GM19328 (cell line): ENCODE measurements around the gene LCT.
"Not testable (repeated sequence)": the region's sequence is repeated elsewhere in the genome, so short reads cannot be mapped to it uniquely, and the experiment has no call there.

ENCODE experiments used
- ATAC-seq: cut with Tn5 transposase; IDR thresholded peaks from one replicate; pipeline ENCODE4 v1.9.1; 2021; ENCODE audit warnings: mild to moderate bottlenecking, moderate library complexity; ENCODE audit not compliant: unreplicated experiment

Gene LCT

GRCh38 chr2:135836596-135837270 is at the start of gene LCT:
LCT (minus strand) TSS chr2:135837184; CDS start chr2:135837169, 15 bp downstream.
- ATAC-seq, result no peak

- ATAC-seq, result no peak
Observed at GRCh38 chr2:135885709-135886108, 48.7 kb upstream of the LCT start.

- no peak for ATAC-seq
Observed at GRCh38 chr2:135882415-135882814, 45.4 kb upstream of the LCT start.

- not testable (repeated sequence) for ATAC-seq
Observed at GRCh38 chr2:135876770-135877169, 39.8 kb upstream of the LCT start.

GRCh38 chr2:135876066-135876711 is 39.2 kb upstream of the LCT start, which contains the start of gene MCM6:
MCM6 (minus strand) TSS chr2:135876443; CDS start chr2:135876365, 78 bp downstream.
- ATAC-seq, result peak; percentile 86

GRCh38 chr2:135875491-135876065 is 38.6 kb upstream of the LCT start:
- ATAC-seq, result peak; percentile 61

GRCh38 chr2:135874777-135875365 is 37.9 kb upstream of the LCT start:
- no peak for ATAC-seq

- ATAC-seq, result no peak
Observed at GRCh38 chr2:135870571-135870970, 33.6 kb upstream of the LCT start.

GRCh38 chr2:135863233-135863632 is 26.2 kb upstream of the LCT start:
- ATAC-seq, result no peak

GRCh38 chr2:135862718-135863117 is 25.7 kb upstream of the LCT start:
- ATAC-seq, result no peak

GRCh38 chr2:135853401-135853800 is 16.4 kb upstream of the LCT start:
- no peak for ATAC-seq

- no peak for ATAC-seq
Observed at GRCh38 chr2:135851858-135852257, 14.9 kb upstream of the LCT start.

- ATAC-seq, result no peak
Observed at GRCh38 chr2:135850892-135851668, 14.1 kb upstream of the LCT start.

GRCh38 chr2:135849087-135849486 is 12.1 kb upstream of the LCT start:
- ATAC-seq, result no peak

- ATAC-seq, result no peak
Observed at GRCh38 chr2:135845997-135846396, 9.0 kb upstream of the LCT start.

- no peak for ATAC-seq
Observed at GRCh38 chr2:135845257-135845656, 8.3 kb upstream of the LCT start.

- no peak for ATAC-seq
Observed at GRCh38 chr2:135844301-135844895, 7.4 kb upstream of the LCT start.

GRCh38 chr2:135843671-135844070 is 6.7 kb upstream of the LCT start:
- ATAC-seq, result no peak

- ATAC-seq, result no peak
Observed at GRCh38 chr2:135840601-135841000, 3.6 kb upstream of the LCT start.

GRCh38 chr2:135839713-135840112 is 2.7 kb upstream of the LCT start:
- no peak for ATAC-seq

- ATAC-seq, result no peak
Observed at GRCh38 chr2:135838502-135838901, 1.5 kb upstream of the LCT start.
